ENCODE measurements around the gene OTOP2. TPM values are rescaled to one million over a fixed set of nuclear protein-coding genes. Genes with fewer than 3 reads are reported as not detected.

The OTOP2 gene
- total and polyA plus RNA-seq, 10 of the 15 experiments (the other 5 are each of a cell fraction or from before 2014, with no cell fraction given), result not detected

DNA sequence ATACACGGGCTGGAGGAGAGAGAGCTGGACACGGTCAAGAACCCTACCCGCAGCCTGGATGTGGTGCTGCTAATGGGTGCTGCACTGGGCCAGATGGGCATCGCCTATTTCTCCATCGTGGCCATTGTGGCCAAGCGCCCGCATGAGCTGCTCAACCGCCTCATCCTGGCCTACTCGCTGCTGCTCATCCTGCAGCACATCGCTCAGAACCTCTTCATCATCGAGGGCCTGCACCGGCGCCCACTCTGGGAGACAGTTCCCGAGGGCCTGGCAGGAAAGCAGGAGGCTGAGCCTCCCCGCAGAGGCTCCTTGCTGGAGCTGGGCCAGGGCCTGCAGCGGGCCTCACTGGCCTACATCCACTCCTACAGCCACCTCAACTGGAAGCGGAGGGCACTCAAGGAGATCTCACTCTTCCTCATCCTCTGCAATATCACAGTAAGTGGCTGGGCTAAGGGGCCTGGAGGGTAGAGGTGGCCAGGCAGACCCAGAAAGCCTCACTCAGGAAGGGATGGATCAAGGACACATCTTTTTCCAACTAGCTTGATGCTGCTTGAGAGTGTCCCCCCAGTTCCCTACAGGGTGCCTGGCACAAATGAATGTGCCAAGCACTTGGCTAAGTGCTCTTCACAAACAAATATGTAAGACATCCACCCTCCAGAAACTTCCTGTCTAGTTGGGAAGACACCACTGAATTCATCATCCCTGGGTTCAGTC lies 23.1 kb downstream of the OTOP2 start:
- H3K9ac ChIP-seq (ENCODE audit: control insufficient read depth, insufficient read depth, low read length), result no peak overlapping the region
- H3K79me2 ChIP-seq (ENCODE audit: control insufficient read depth, insufficient read depth, low read length), result no peaks in the 10 kb centered on the region
- ATAC-seq (no peak), DNase-seq (ENCODE audit: low read depth, low spot score) (no peak), FAIRE-seq (no peak)
- WGBS (ENCODE audit: insufficient coverage, insufficient replicate concordance, low lambda C conversion rate, missing lambda C conversion rate), result 70% methylated on average over 17 of the region's 17 CpGs
- TF ChIP-seq CHD4 (IDR thresholded peaks at IDR 0.05) (no peak), FOXM1 (IDR thresholded peaks at IDR 0.05; ENCODE audit: low read depth, low read length) (no peak), NFXL1 (IDR thresholded peaks at IDR 0.05; ENCODE audit: borderline replicate concordance) (no peak), RCOR1 (conservative IDR thresholded peaks at IDR 0.05; ENCODE audit: low read depth, low read length) (no peak), MEF2A (IDR thresholded peaks at IDR 0.05; ENCODE audit: insufficient read depth, low read depth, low read length) (no peak), DPF2 (IDR thresholded peaks at IDR 0.05) (no peak), CREM (IDR thresholded peaks at IDR 0.05; ENCODE audit: low read depth) (no peak), LARP7 (IDR thresholded peaks at IDR 0.05) (no peak), BACH1 (IDR thresholded peaks at IDR 0.05; ENCODE audit: borderline replicate concordance) (no peak), ESRRA (IDR thresholded peaks at IDR 0.05; ENCODE audit: low read length) (no peak), SMAD1 (IDR thresholded peaks at IDR 0.05; ENCODE audit: low read depth, partially characterized antibody) (no peak), JUNB (IDR thresholded peaks at IDR 0.05) (no peak), CHD2 (IDR thresholded peaks at IDR 0.05; ENCODE audit: borderline replicate concordance, low read depth, low read length) (no peak), SPI1 (IDR thresholded peaks at IDR 0.05; ENCODE audit: borderline replicate concordance, insufficient read depth, low read depth, low read length) (no peak), GATAD2B (conservative IDR thresholded peaks at IDR 0.05; ENCODE audit: low read depth) (no peak), CHD1 (IDR thresholded peaks at IDR 0.05; ENCODE audit: low read depth, low read length) (no peak), NR2F1 (conservative IDR thresholded peaks at IDR 0.05) (no peak)
- TF ChIP-seq, protein P1, sequence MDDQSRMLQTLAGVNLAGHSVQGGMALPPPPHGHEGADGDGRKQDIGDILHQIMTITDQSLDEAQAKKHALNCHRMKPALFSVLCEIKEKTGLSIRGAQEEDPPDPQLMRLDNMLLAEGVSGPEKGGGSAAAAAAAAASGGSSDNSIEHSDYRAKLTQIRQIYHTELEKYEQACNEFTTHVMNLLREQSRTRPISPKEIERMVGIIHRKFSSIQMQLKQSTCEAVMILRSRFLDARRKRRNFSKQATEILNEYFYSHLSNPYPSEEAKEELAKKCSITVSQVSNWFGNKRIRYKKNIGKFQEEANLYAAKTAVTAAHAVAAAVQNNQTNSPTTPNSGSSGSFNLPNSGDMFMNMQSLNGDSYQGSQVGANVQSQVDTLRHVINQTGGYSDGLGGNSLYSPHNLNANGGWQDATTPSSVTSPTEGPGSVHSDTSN (IDR thresholded peaks at IDR 0.05; ENCODE audit: insufficient replicate concordance, low read depth, low read length), result no peak
- TF ChIP-seq, protein P2, sequence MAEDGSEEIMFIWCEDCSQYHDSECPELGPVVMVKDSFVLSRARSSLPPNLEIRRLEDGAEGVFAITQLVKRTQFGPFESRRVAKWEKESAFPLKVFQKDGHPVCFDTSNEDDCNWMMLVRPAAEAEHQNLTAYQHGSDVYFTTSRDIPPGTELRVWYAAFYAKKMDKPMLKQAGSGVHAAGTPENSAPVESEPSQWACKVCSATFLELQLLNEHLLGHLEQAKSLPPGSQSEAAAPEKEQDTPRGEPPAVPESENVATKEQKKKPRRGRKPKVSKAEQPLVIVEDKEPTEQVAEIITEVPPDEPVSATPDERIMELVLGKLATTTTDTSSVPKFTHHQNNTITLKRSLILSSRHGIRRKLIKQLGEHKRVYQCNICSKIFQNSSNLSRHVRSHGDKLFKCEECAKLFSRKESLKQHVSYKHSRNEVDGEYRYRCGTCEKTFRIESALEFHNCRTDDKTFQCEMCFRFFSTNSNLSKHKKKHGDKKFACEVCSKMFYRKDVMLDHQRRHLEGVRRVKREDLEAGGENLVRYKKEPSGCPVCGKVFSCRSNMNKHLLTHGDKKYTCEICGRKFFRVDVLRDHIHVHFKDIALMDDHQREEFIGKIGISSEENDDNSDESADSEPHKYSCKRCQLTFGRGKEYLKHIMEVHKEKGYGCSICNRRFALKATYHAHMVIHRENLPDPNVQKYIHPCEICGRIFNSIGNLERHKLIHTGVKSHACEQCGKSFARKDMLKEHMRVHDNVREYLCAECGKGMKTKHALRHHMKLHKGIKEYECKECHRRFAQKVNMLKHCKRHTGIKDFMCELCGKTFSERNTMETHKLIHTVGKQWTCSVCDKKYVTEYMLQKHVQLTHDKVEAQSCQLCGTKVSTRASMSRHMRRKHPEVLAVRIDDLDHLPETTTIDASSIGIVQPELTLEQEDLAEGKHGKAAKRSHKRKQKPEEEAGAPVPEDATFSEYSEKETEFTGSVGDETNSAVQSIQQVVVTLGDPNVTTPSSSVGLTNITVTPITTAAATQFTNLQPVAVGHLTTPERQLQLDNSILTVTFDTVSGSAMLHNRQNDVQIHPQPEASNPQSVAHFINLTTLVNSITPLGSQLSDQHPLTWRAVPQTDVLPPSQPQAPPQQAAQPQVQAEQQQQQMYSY (CRISPR knock-in tag; IDR thresholded peaks at IDR 0.05), result no peak
- no peaks in the 10 kb centered on the region for H3K36me3 ChIP-seq (ENCODE audit: control insufficient read depth in 2 of 2, insufficient read depth in 2 of 2, low read length in 1 of 2)
- H3K4me3 ChIP-seq, result no peak overlapping the region
- no peak overlapping the region for H3K4me2 ChIP-seq (ENCODE audit: control insufficient read depth, insufficient read depth)
- no peaks in the 10 kb centered on the region for H4K20me1 ChIP-seq (ENCODE audit: control insufficient read depth, insufficient read depth)
- no peak overlapping the region for H2AFZ ChIP-seq (ENCODE audit: control insufficient read depth, low read depth, low read length)
- ChIA-PET CTCF (interaction anchor here (1.4 to 3.4 kb wide), 3 partner anchors 10 to 14 kb away, joined by 7 to 21 read pairs (median 17); no protein-coding TSS in a partner anchor), POLR2A (no interaction called here), RAD21 (ENCODE audit: unreplicated experiment) (interaction anchor here (1.0 kb wide), 1 partner anchor 14 kb away, joined by 4 read pairs; no protein-coding TSS in a partner anchor), SMC1A (ENCODE audit: uncharacterized antibody, unreplicated experiment) (interaction anchor here (1.3 to 2.7 kb wide), 2 partner anchors 8 to 14 kb away, joined by 5 to 13 read pairs; no protein-coding TSS in a partner anchor)
- H3K9me3 ChIP-seq (replicated peaks; ENCODE audit: control insufficient read depth, insufficient read depth, low read length), result no peaks in the 10 kb centered on the region
- in situ Hi-C loops (cut with MboI), result no loop called here
- intact Hi-C loops (cut with micrococcal nuclease; ENCODE audit: unreplicated experiment), result no loop called here
- H3K4me1 ChIP-seq (ENCODE audit: control insufficient read depth, insufficient read depth, low read length), result peaks cover 6% of the 10 kb centered on the region; the same call in 1 of the 2 replicates
- BruUV-seq (replicated peaks), result no TSS peak
- H3K27ac ChIP-seq (ENCODE audit: control insufficient read depth, insufficient read depth), result no peak overlapping the region
- H3K27me3 ChIP-seq (replicated peaks in 1 of 2; ENCODE audit: control insufficient read depth in 2 of 2, insufficient read depth in 2 of 2, low read length in 1 of 2), result no peaks in the 10 kb centered on the region

Measured in GM12878 (cell line).